ENCODE data around the gene IGF1R. TPM values are rescaled to one million over a fixed set of nuclear protein-coding genes. Genes with fewer than 3 reads are reported as not detected.

The IGF1R gene
- total and polyA plus RNA-seq, 2 of the 13 experiments (the other 11 are each of a cell fraction or from before 2014, with no cell fraction given) = 15.9 to 18.4 TPM

- CTCF ChIA-PET (ENCODE audit: low intra/inter-chr PET ratio, low total read pairs) = no interaction called here
- WGBS (ENCODE audit: low lambda C conversion rate) = 24% methylated on average over 8 of the region's 8 CpGs
- POLR2A ChIA-PET = no interaction called here
- H3K27ac ChIP-seq (ENCODE audit: extremely low read length, insufficient read depth, low read length) = no peak overlapping the region
- ATAC-seq (no peak), FAIRE-seq (no peak), DNase-seq (ENCODE audit: low spot score) (no peak)
- no peaks in the 10 kb centered on the region for H3K79me2 ChIP-seq (ENCODE audit: insufficient read depth, low read length)
- TF ChIP-seq TBL1XR1 (IDR thresholded peaks at IDR 0.05; ENCODE audit: borderline replicate concordance, low read length, partially characterized antibody) (no peak), ETS1 (CRISPR knock-in tag; IDR thresholded peaks at IDR 0.05) (no peak), ZNF691 (CRISPR knock-in tag; IDR thresholded peaks at IDR 0.05; ENCODE audit: borderline replicate concordance, low read depth) (no peak), ZNF180 (CRISPR knock-in tag; IDR thresholded peaks at IDR 0.05; ENCODE audit: borderline replicate concordance, low read depth) (no peak), ZNF331 (CRISPR knock-in tag; IDR thresholded peaks at IDR 0.05) (no peak), NAIF1 (CRISPR knock-in tag; IDR thresholded peaks at IDR 0.05; ENCODE audit: borderline replicate concordance) (no peak), SP2 (CRISPR knock-in tag; IDR thresholded peaks at IDR 0.05) (no peak), ARNTL (CRISPR knock-in tag; IDR thresholded peaks at IDR 0.05) (no peak)
- no peak overlapping the region for H3K4me3 ChIP-seq (replicated peaks in 1 of 3; ENCODE audit: insufficient read depth in 1 of 3, low read depth in 2 of 3, low read length in 3 of 3)
- H3K36me3 ChIP-seq (replicated peaks in 1 of 2; ENCODE audit: control insufficient read depth in 1 of 2, insufficient read depth in 2 of 2, low read length in 2 of 2) = no peaks in the 10 kb centered on the region
- in situ Hi-C loops (cut with HindIII; ENCODE audit: extremely low pct_ligation_motif_present, low pct_unique_long_range_greater_than_20kb) = no loop called here
- H3K4me2 ChIP-seq (ENCODE audit: low read depth, low read length) = no peak overlapping the region
- H3K27me3 ChIP-seq (ENCODE audit: control insufficient read depth in 1 of 2, insufficient read depth in 2 of 2, low read length in 2 of 2) = peaks cover 0 to 16% of the 10 kb centered on the region in 2 experiments; a peak in 4 of 5 replicates
- no peak overlapping the region for H2AFZ ChIP-seq (ENCODE audit: low read length)
- no peaks in the 10 kb centered on the region for H4K20me1 ChIP-seq (ENCODE audit: insufficient read depth, low read length)
- intact Hi-C loops (cut with micrococcal nuclease; ENCODE audit: unreplicated experiment) = no loop called here
- no peaks in the 10 kb centered on the region for H3K9me3 ChIP-seq (ENCODE audit: low read length)
- no TSS peak for BruUV-seq (replicated peaks)
- H3K9ac ChIP-seq (ENCODE audit: insufficient read depth, low read depth, low read length) = no peak overlapping the region
- peaks cover 23% of the 10 kb centered on the region for H3K4me1 ChIP-seq (ENCODE audit: insufficient read depth, low read length)
These were observed 28.3 kb upstream of the IGF1R start for GRCh38 chr15:98620020-98620419.
